NCI-H128 (cell line): ENCODE results near the gene CREBL2.

Experiments used
- DNase-seq: peaks from one replicate; lab custom pipeline; 2025; ENCODE audit not compliant: unreplicated experiment; lab: John Stamatoyannopoulos, UW

Gene CREBL2

DNA sequence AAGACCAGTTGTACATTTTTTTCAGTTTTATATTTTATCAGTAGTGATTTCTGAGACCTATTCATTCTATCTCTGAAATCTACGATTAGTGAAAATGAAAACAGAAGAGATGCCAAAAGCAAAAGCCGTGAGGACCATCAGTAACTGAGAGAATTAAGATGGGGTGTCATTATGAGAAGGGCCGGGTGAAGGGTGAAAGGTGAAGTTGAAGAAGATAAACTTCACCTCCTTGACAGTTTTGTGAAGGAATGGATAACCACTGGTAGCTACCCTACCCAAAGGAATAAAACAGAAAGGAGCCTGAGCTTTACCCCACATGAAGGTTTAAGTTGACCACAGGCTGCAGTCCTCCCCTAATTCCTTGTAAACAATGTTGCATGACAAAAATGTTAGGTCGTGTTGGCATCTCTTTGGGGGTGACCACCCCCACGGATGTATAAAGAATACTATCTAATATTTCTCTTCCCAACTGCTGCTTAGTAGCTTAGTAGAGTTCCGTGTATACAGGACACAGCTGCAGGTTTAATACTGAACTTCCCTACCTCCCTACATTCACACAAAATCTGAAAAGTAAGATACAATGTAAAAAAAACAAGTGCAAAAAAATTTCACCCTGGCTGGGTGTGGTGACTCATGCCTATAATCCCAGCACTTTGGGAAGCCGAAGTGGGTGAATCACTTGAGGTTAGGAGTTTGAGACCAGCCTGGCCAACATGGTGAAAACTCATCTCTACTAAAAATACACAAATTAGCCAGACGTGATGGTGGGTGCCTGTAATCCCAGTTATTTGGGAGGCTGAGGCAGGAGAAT lies 60.4 kb downstream of the CREBL2 start:
- no peak for DNase-seq

DNA sequence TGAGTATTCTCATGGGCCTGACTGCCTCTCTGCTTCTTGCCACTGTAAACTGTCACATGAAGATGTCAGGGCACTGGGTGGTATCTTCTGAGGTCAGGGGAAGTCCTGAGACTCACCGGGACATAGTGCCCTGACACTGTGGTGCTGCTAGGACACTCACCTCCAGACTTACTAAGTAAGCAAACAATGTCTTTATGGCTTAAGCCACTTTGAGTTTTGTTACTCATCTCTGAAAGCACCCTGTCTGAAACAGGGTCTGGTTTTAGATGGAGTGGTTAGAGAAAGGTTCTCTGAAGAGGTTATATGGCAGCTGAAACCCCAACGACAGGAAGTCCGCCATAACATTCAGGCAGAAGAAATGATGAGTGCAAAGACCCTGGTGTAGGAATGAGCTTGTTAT lies 61.6 kb downstream of the CREBL2 start:
- no peak for DNase-seq

DNA sequence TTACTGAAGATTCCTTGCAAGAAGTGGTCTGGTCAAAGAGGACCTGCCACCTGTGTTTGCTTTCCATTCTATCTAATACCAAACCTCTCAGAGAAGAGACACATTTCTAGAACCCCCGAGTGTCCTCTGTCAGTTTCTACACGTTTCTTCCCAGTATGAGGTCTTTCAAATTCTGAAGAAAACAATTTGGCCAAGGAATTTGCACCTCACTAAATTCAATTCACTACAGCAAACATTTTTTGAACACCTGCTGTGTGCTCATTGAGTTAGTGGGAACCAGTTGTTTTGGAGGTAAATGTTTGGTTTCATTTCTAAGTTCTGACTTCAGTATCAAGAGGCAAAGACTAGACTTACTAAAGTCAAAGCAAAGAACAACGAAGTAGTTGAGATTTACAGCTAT lies 64.9 kb downstream of the CREBL2 start:
- DNase-seq = no peak

- no peak for DNase-seq
These were observed 69.5 kb downstream of the CREBL2 start for GRCh38 chr12:12681061-12681765.

DNA sequence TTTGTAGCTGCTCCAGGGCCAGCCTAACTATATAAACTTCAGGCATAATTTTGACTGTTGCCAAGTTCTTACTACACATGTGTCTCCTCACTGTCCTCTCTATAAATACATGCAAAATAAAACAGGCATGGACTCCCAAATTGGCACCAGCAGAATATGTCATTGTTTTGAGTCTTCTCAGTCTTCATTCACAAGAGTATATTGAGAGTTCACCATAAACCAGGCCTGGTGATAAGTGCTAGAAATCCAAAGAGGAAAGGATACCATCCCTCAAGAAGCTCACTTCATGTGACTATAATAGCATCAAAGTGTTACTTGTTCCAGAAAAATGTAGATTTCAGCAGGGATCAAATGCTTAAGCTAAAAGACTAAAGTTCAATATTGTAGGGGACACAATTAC lies 70.6 kb downstream of the CREBL2 start:
- DNase-seq = no peak

- no peak for DNase-seq
These were observed 71.5 kb downstream of the CREBL2 start for GRCh38 chr12:12683136-12683697.

DNA sequence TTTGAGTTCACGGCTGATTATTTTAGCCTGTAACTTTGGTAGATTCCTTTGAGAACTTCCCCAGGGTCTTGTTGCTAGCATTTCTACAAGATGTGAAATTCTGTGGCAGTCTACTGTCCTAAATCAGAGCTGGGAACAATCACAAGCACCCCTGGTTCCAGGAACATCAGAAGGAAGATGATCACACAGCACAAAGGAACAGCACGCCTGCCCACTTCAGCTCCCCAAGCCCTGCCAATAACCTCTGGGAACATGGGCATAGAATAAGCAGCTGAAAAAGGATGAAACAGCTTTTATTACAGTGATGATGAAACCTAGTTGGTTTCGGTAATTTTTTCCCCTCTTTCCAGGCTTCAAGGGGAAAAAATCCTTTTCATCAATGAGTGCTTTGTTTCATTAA lies 72.0 kb downstream of the CREBL2 start:
- DNase-seq = no peak

- DNase-seq = peak; percentile 54
These were observed 72.9 kb downstream of the CREBL2 start for GRCh38 chr12:12684375-12685106.

DNA sequence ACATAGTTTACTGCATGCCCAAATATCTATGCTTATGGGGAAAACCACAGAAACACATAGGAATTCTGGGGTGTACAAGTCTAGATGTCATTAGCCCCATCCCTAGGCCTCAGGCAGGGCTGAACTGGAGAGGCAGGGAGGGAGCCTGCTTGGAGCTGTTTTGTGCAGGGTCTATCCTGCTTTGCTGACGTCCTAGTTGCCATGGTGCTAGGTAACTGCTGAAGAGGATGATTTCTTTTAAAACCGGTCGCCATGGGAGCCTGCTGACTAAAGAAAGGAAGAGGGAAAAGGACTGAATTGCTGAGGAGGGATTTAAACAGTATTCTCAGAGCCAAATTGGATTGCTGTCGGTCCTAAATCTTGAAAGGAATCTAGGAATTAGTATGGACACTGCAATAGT lies 73.6 kb downstream of the CREBL2 start:
- DNase-seq = peak; percentile 16

- DNase-seq = no peak
These were observed 74.8 kb downstream of the CREBL2 start for GRCh38 chr12:12686472-12686871.

- no peak for DNase-seq
These were observed 75.2 kb downstream of the CREBL2 start for GRCh38 chr12:12686925-12687324.

GRCh38 chr12:12689647-12690300 lies 78.1 kb downstream of the CREBL2 start:
- DNase-seq = no peak

DNA sequence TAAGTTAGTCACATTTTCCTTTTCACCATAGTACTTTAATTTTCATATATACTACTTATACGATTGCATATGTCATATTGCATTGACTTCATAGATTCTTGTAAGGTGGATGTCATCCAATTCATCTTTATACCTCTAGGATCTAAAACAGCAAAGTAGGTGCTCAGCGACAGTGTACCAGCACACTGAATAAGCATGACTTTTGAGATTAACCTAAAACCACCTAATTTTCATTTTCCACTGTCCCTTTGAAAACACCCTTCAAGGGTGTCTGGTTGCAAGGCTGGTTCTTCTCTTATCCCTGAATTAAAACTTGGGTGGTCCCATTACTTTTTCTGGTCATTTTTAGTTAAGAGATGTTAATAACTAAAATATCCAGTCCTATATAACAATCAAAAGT lies 79.9 kb downstream of the CREBL2 start:
- no peak for DNase-seq

- no peak for DNase-seq
These were observed 81.5 kb downstream of the CREBL2 start for GRCh38 chr12:12693111-12693671.
